Neural cell (in vitro differentiated cells): Measurements from ENCODE around the gene NFATC3.

Experiments used
- EP300 ChIP-seq: fragments of 450-650 bp; conservative IDR thresholded peaks from 2 replicates; pipeline ENCODE4 v1.6.1; 2014; ENCODE audit warnings: antibody characterized with exemption, mild to moderate bottlenecking, moderate library complexity; ENCODE audit not compliant: poor library complexity, severe bottlenecking
- MXI1 ChIP-seq: fragments of 450-650 bp; conservative IDR thresholded peaks from 2 replicates; pipeline ENCODE4 v1.6.1; 2014; ENCODE audit warnings: antibody characterized with exemption, mild to moderate bottlenecking; ENCODE audit not compliant: poor library complexity, severe bottlenecking
- POLR2AphosphoS5 ChIP-seq: IDR thresholded peaks from 2 replicates; pipeline ENCODE4 v1.6.1; 2012
- TAF1 ChIP-seq: IDR thresholded peaks from 2 replicates; pipeline ENCODE4 v1.6.1; 2012; ENCODE audit warnings: low read depth
- TF ChIP-seq, protein P1 (sequence below): fragments of 450-650 bp; IDR thresholded peaks from 2 replicates; pipeline ENCODE4 v1.5.1; 2014; ENCODE audit warnings: antibody characterized with exemption, mild to moderate bottlenecking, moderate library complexity; ENCODE audit not compliant: poor library complexity, severe bottlenecking
- TF ChIP-seq, protein P2 (sequence below): IDR thresholded peaks from 2 replicates; pipeline ENCODE4 v1.6.1; 2012; ENCODE audit warnings: borderline replicate concordance

DNA sequence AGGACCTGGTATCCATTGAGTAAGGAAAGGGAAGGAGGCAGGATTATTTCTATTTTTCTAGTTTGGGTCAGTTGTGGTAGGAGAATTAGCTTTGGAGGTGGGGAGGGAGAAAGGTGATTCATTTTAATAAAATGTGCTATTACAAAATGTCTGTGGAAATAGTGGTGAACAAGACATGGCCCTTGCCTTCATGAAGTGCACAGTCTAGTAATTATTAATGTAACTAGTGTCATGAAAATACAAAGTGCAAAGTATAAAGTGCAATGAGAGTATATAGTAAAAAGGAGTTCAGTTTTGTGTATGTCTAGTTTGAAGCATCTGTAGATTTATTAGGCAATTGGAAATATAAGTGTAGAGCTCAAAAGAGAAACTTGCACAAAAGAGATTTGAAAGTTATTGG, 11.9 kb downstream of the NFATC3 start:
- TF ChIP-seq, protein P1, sequence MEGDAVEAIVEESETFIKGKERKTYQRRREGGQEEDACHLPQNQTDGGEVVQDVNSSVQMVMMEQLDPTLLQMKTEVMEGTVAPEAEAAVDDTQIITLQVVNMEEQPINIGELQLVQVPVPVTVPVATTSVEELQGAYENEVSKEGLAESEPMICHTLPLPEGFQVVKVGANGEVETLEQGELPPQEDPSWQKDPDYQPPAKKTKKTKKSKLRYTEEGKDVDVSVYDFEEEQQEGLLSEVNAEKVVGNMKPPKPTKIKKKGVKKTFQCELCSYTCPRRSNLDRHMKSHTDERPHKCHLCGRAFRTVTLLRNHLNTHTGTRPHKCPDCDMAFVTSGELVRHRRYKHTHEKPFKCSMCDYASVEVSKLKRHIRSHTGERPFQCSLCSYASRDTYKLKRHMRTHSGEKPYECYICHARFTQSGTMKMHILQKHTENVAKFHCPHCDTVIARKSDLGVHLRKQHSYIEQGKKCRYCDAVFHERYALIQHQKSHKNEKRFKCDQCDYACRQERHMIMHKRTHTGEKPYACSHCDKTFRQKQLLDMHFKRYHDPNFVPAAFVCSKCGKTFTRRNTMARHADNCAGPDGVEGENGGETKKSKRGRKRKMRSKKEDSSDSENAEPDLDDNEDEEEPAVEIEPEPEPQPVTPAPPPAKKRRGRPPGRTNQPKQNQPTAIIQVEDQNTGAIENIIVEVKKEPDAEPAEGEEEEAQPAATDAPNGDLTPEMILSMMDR: no peak
- TF ChIP-seq POLR2AphosphoS5 (no peak), TAF1 (no peak), EP300 (no peak), MXI1 (no peak)
- TF ChIP-seq, protein P2, sequence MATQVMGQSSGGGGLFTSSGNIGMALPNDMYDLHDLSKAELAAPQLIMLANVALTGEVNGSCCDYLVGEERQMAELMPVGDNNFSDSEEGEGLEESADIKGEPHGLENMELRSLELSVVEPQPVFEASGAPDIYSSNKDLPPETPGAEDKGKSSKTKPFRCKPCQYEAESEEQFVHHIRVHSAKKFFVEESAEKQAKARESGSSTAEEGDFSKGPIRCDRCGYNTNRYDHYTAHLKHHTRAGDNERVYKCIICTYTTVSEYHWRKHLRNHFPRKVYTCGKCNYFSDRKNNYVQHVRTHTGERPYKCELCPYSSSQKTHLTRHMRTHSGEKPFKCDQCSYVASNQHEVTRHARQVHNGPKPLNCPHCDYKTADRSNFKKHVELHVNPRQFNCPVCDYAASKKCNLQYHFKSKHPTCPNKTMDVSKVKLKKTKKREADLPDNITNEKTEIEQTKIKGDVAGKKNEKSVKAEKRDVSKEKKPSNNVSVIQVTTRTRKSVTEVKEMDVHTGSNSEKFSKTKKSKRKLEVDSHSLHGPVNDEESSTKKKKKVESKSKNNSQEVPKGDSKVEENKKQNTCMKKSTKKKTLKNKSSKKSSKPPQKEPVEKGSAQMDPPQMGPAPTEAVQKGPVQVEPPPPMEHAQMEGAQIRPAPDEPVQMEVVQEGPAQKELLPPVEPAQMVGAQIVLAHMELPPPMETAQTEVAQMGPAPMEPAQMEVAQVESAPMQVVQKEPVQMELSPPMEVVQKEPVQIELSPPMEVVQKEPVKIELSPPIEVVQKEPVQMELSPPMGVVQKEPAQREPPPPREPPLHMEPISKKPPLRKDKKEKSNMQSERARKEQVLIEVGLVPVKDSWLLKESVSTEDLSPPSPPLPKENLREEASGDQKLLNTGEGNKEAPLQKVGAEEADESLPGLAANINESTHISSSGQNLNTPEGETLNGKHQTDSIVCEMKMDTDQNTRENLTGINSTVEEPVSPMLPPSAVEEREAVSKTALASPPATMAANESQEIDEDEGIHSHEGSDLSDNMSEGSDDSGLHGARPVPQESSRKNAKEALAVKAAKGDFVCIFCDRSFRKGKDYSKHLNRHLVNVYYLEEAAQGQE: no peak
